GM21723 (cell line): ENCODE results near the gene KCNA3.

Source experiments
- ATAC-seq: cut with Tn5 transposase; IDR thresholded peaks from one replicate; pipeline ENCODE4 v1.9.1; 2021; ENCODE audit warnings: mild to moderate bottlenecking, moderate library complexity; ENCODE audit not compliant: unreplicated experiment

The KCNA3 gene

DNA sequence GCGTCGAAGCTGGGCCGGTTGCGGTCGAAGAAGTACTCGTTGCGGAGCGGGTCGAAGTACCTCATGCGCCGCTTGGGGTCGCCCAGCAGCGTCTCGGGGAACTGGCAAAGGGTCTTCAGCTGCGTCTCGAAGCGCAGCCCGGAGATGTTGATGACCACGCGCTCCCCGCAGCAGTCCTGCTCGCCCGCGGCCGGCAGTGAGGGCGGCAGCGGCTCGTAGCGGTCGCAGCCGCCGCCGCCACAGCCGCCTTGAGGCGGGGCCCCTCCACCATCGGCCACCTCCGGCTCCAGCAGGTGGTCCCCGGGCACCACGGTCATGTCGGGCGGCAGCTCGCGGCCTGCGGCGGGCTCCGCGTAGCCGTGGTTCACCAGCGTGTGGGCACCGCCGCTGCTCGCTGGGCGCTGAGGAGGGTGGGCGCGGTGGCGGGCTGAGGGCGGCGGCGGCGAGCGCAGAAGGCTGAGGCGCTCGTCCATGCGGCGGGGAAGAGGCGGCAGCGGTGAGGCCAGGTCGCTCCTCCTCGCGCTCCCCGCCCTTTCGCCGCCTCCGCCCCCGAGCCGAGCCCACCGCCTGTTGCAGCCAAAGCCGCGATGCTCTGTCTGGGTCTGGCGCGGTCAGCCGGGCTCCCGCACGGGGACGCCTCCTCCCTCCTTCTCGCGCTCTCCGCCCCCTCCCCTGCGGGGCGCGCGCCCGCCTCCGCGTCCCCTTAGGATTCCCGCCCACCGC, at the start of gene KCNA3:
Gene KCNA3 (minus strand): TSS at position 604 of the 723 bp plus-strand sequence. CDS start 131 bp downstream, at position 473.
- ATAC-seq, result peak; percentile 41

DNA sequence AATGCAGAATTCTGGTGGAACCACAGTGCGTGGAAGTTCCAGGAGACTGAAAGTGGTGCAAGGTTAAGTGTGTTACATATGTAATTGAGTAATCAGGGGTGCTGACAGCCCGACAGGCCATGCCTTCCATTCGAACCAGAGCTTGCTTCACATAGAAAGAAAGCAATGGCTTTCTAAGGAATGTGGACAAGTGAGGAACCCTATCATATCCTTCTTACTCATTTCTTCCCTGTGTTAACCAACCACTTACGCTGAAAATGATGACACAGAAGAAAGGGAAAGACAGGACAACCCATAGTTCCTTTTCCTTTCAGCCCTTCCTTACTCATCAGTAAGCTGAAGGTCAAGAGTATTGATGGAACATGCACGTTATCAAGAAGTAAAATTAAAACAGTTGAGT, 48.1 kb upstream of the KCNA3 start:
- ATAC-seq, result no peak

DNA sequence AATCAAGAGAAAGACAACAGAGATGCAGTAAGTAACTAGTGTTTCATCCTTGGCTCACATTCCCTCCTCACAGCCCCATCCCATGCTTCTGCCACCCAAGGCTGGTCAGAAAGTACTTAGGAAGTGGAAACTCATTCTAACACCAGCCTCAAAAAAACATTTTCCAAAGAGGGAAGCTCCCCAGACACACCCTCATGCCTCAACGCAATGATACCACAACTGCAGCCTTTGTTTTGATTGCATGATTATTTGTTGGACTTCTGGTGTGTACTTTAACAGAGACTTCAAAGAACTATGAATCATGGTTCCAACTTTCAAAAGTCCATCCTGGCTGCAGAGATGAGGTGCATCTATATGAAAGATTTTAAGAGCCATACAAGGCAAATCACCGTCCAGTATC, 45.2 kb upstream of the KCNA3 start:
- no peak for ATAC-seq

DNA sequence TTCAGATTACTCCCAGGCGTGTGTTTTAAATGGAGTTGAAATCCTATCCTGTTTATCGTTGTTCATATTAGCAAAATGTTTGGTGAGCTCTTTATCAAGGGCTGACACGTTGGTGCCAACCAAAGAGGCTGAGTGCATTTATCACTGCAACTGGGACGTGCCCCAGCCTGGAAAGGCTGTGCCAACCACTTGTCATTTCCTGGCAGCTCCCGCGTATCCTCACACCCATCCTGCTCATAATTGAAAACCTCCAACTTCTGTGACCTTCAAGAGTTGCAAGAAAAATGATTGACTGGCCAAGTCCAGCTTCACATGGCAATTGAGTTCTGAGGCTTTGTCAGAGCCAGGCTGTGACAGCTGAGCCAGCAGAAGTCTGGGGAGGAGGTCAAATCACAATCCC, 43.7 kb upstream of the KCNA3 start:
- ATAC-seq, result no peak

DNA sequence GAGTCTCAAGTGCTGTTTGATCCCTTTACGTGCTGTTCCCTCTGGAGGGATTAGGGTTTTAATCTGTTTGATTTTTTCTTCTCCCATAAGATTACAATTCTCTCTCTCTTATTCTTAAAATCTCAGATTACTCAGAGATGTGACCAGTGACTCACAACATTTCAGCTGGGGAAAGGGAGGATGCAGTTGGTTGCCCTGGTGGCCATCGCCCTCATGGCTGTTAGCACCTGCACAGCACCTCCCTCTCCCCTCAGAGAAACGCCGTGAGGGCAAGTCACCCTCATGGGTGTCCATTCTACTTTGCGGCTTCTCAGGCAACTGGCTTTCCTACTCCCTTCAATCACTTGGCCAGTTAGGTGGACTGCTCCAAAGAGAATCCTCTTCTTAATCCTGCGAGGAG, 42.4 kb upstream of the KCNA3 start:
- no peak for ATAC-seq

DNA sequence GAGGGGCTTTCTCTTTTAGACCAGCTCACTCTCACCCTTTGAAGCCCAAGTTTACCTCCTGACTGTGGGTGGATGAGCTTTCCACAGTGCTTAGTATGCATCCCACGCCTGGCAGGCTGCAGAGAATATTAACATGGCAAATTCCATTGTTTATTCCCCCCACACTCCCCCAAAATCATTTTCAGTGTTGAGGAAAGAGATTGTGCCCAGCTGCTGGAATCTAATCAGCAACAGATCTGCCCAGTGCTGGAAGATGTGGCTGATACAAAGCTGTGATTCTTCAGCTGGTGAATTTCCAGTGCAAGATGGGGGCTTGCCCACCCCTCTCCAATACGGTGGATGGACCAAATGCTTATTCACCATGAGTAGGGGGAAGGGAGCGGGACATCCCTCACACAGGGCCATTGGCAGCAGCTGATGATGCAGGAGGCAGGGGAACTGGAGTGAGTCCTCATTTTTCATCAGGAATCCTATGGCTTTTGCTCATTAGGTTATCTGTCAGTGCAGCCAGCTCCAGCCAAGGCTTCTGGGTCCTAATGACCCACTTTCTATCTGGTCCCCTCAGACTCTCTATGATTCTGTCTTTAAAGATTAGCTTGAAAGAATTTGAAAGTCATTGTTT, 39.7 kb upstream of the KCNA3 start:
- ATAC-seq, result no peak

DNA sequence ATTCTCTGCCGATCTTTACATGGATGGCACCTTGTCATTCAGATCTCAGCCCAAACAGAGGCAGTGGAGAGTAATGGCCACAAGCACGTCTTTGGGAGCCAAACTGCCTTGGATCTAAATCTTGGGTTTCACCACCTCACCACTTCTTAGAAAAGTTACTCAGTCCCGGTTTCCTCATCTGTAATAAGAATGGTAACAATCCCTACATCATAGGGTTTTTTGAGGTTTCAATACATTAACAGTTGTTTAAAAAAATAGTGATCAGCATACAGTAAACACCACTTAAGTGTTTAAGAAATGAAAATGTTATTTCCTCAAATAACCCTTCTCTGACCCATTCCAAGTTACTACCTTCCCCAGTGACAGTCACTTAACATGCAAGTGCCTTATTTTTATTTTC, 38.5 kb upstream of the KCNA3 start:
- ATAC-seq, result no peak

DNA sequence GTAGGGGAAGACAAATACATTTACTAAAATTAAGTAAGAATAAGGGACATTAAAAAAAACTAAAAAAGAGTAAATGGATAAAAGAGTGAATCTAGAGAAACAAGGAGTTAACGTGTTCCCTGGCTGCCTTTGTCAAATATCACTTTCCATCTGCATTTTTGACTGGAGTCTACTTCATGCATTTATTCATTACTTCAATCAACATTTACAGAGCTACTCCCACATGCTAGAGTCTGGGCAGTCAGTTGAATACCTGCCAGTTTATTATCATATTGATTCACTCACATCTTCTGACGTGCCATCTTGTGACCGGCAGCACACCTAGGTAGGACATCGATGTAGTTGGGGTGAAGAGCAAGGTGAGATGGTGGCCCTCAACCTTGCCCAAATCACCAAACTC, 35.6 kb upstream of the KCNA3 start:
- no peak for ATAC-seq

DNA sequence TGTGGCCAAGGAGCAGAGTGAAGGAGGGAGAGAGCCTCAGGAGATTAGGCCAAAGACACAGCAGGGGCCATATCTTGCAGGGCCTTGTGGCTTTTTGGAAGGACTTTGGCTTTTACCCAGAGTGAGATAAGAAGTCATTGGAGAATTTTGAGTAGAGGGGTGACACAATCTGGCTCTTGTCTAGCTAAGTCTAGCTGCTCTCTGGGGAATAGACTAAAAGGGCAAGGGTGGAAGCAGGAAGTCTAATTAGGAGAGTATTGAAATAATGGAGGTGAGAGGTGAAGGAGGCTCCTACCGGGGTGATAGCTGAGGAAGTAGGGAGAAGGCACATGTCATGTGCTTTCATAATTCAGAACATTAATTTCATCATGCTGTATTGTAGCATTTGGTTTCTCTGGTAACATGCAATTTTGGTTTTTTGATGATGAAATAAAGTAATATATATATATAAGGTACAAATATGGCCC, 34.3 kb upstream of the KCNA3 start:
- no peak for ATAC-seq

DNA sequence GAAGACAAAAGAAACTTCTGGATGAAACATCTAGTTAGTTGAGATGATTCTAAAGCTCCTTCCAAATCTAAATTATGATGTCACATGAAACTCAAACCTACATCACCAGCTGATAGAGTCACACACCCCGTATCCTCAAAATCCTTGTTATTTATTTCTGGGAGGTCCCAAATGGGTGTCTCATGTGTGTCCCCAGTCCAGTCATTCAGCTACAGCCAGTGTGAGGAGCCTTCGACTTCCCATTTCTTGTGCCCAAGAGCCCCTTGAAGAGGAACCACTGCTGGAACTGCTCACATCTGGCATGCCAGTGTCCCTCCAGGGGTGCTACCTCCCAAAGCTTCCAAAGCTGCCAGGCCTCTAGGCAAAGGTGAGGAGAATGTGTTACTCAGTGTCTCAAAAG, 32.5 kb upstream of the KCNA3 start:
- no peak for ATAC-seq

DNA sequence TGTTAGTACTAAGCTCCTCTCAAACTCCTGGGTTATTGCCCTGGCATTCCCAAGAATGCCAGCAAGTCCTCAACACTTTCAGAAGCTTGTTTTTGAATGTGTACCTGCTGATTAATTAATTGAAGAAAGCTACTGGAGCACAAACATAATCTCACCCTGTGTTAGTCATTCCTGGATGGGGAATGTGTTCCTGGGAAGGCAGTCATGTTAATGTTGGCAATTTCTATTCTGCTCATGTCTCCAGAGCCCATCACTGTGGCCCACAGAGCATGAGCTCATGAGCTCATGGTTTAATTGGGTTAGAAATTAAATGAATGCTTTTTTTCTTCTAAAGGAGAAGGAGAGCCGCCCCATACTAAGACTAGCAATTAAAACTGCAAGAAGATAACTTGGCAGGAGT, 31.9 kb upstream of the KCNA3 start:
- no peak for ATAC-seq

DNA sequence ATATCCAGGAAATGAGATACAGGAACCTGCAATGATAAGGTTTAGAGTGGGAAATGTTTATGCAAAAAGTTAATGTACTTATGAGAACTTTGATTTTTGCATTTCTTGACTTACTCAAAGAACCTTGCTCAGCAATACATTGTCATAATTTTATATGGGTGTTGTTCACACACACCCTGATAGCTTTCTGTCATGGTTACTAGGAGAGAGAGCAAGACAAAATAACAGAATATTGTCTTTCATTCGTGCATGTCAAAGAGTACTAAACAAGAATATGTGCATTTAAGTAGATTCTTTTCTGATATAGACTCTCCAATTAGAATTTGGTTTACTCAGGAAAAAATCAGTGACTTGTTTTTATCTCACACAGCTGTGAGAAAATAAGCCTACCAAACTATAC, 27.5 kb upstream of the KCNA3 start:
- no peak for ATAC-seq

DNA sequence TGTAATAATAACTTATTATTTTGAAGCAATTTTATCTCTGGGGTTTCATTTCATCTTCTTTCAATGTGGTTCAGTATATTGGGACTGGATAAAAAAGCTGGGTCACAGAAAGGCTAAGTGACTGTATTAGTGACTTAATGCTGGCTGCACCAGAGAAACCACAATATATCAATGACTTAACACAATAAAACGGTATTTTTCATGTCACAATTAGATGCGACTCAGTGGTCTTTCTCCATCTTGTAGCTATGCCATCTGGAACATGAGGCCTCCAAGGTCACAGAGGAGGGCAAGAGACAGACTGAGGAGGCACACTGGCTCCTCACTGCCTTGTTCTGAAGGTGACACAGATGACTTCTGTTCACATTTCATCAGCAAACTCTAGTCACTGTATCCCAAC, 26.0 kb upstream of the KCNA3 start:
- no peak for ATAC-seq

DNA sequence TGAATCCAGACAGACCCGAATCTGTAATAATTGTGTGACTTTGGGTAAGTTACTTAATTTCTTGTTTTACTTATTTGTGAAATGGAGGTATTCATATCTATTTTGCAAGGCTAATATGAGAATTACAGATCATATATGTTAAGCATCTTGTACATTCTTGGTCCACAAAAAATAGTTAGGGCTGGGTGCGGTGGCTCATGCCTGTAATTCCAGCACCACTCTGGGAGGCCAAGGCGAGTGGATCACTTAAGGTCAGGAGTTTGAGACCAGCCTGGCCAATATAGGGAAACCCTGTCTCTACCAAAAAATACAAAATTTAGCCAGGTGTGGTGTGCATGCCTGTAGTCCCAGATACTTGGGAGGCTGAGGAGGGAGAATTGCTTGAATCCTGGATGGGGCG, 22.9 kb upstream of the KCNA3 start:
- ATAC-seq, result no peak

DNA sequence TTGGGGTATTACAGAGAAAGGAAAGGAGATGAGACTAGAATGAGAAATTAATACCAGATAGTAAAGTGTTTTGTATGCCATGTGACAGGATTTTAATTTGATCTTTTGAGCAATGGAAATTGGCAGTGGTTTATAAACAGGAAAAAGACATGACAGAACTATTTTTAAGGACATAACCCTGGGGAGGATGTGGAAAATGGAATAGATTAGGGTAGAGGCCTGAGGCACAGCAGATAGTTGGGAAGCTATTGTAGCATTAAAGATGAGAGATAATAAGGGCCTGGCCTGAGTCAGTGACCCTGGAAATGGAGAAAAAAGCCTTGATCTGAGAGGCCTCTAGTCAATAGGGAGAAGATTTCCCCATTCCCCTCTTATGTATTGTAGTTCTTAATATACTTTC, 22.1 kb upstream of the KCNA3 start:
- ATAC-seq, result no peak

DNA sequence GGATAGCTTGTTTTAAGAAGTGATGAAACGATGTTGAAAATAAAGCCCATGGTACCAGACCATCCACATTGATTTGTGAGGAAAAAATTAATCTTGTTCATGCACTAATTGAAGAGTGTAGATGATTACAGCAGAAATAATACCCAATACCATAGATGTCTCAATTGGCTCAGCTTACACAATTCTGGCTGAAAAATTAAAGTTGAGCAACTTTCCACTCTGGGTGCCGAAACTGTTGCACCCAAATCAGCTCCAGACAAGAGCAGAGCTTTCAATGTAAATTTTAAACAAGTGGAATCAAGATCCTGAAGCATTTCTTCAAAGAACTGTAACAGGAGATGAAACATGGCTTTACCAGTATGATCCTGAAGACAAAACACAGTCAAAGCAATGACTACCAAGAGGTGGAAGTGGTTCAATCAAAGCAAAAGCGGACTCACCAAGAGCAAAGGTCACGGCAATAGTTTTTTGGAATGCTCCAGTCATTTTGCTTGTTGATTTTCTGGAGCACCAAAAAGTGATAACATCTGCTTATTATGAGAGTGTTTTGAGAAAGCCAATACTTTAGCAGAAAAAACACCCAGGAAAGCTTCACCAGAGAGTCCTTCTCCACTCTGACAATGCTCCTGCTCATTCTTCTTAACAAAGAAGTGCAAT, 16.1 kb upstream of the KCNA3 start:
- no peak for ATAC-seq

DNA sequence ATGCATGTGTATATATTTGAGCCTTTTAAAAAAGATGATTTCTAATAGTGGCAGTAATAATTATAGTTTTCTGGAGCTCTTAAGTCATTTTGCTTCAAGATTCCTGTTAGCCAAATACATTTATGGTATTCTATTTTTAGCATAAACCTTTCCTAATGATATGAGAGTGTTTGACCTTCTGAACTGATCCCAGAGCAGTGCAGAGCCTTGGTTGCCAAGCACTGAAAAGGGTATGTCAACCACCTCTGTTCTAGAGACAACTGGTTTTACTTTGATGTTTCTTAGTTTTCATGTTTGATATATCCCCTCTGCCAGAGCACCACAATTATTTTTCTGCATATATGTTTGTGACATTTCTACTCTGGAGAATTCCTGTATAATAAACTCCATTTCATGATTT, 15.1 kb upstream of the KCNA3 start:
- ATAC-seq, result no peak

DNA sequence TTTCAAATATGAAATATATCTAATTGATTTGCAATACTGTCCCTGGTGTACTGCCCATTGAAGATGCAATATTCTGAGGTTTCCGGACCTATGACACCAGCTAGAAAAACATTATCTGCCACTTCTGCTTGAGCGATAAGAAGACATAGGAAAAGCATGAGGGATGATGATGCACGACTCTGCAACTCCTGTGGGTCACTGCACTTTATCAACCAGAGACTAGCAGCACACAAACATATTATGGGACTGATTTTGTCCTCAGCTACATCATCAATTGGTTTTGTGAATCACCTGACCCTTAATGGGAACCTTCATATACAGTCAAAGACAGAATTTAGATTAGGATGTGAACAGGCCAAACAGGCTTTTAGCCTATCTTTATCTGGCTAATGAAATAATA, 13.8 kb upstream of the KCNA3 start:
- ATAC-seq, result no peak

DNA sequence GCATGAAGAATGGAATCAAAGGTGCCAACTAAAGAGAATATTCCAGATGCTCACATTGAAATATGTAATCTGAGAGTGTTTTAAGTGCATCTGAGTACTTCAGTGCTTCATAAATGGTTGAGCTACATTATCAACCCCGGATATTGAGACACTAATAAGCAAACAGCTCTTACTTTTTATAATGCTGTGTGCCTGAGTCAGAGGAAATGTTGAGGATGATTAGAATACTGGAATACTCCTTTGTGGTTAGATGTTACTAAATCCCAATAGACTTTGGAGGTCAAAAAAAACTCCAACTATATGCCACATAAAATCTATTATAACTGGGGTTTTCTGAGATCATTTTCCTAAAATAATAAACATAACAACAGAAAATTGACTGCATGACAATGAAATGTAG, 12.5 kb upstream of the KCNA3 start:
- ATAC-seq, result no peak

DNA sequence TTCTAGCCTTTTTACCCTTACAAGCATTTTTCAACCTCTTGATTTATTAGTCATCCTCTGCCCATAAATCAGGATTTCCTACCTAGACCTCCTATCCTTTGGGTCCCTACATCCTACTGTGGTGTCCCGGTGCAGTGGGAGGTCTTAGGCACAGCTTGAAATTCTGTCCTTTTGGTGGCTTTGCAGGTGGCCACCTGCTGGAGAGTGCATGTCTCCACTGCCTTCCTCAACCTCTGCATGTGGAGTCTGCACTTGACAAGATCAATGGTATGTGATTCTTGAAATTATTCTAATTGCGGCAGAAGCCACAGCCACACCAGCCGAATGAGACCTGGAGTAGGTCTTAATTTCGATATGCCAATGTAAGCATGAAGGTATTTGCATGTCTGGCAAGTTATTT, 11.4 kb upstream of the KCNA3 start:
- no peak for ATAC-seq

DNA sequence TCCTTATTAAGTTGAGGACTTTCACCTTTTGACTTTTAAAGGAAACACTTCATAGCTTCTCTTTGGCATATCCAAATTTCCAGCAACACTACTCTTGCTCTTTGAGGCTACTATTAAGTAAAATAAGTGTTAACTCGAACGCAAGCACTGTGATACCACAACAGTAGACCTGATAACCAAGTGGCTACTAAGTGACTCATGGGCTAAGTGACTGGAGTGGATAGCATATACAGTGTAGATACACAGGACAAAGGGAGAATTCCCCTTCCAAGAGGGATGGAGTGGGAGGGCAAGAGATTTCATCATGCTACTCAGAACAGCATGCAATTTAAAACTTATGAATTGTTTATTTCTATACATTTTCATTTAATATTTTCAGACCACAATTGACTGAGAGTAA, 9.8 kb upstream of the KCNA3 start:
- ATAC-seq, result no peak

DNA sequence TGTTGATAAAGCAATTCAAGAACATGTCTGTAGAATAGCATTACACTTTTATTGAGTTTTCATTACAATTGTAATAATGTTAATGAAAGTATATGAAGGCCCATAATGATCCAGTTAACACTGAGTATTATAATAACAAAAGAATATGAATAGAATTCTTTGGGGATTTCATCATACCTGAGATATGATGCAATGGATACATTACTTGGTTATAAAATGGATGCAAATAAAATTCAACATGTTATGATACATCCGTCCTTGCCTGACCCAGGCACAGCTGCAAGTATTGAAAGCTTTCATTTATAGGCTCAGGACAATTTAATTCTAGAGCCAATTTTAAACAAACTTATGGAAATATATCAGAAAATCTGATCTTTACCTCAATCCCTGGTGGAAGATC, 8.2 kb upstream of the KCNA3 start:
- ATAC-seq, result no peak
